ENCODE results near the gene ANP32E.
"Not testable (repeated sequence)": the region's sequence is repeated elsewhere in the genome, so short reads cannot be mapped to it uniquely, and the experiment has no call there.

The ANP32E gene

GRCh38 chr1:150256554-150257341 lies 20.8 kb upstream of the ANP32E start:
- DNase-seq, result peak; percentile 63

- DNase-seq, result no peak
Observed at GRCh38 chr1:150256198-150256553, 20.3 kb upstream of the ANP32E start.

- DNase-seq, result no peak
Observed at GRCh38 chr1:150249936-150250335, 14.0 kb upstream of the ANP32E start.

- DNase-seq, result no peak
Observed at GRCh38 chr1:150243003-150243402, 7.1 kb upstream of the ANP32E start.

GRCh38 chr1:150237746-150238145 lies 1.8 kb upstream of the ANP32E start:
- DNase-seq, result no peak

- DNase-seq, result not testable (repeated sequence)
Observed at GRCh38 chr1:150237176-150237575, 1.3 kb upstream of the ANP32E start.

- DNase-seq, result no peak
Observed at GRCh38 chr1:150236614-150237100, 745 bp upstream of the ANP32E start.

- DNase-seq, result no peak
Observed at GRCh38 chr1:150235294-150235851, 539 bp downstream of the ANP32E start.

GRCh38 chr1:150234566-150235293 lies 1.2 kb downstream of the ANP32E start:
- DNase-seq, result peak; percentile 70

- DNase-seq, result no peak
Observed at GRCh38 chr1:150234309-150234565, 1.7 kb downstream of the ANP32E start.

GRCh38 chr1:150233359-150234308 lies 2.3 kb downstream of the ANP32E start:
- no peak for DNase-seq

- DNase-seq, result not testable (repeated sequence)
Observed at GRCh38 chr1:150232921-150233320, 3.0 kb downstream of the ANP32E start.

- not testable (repeated sequence) for DNase-seq
Observed at GRCh38 chr1:150228246-150228645, 7.7 kb downstream of the ANP32E start.

GRCh38 chr1:150227228-150227627 lies 8.7 kb downstream of the ANP32E start:
- DNase-seq, result no peak

GRCh38 chr1:150226486-150226885 lies 9.4 kb downstream of the ANP32E start:
- DNase-seq, result no peak

- DNase-seq, result no peak
Observed at GRCh38 chr1:150225546-150225945, 10.4 kb downstream of the ANP32E start.

- no peak for DNase-seq
Observed at GRCh38 chr1:150224983-150225382, 10.9 kb downstream of the ANP32E start.

GRCh38 chr1:150221552-150221951 lies 14.4 kb downstream of the ANP32E start:
- no peak for DNase-seq

- DNase-seq, result not testable (repeated sequence)
Observed at GRCh38 chr1:150215855-150216254, 20.1 kb downstream of the ANP32E start.

GRCh38 chr1:150214099-150214756 lies 21.7 kb downstream of the ANP32E start:
- not testable (repeated sequence) for DNase-seq

GRCh38 chr1:150213170-150214098 lies 22.5 kb downstream of the ANP32E start:
- DNase-seq, result peak; percentile 94

Measured in NCI-H2227 treated with DMSO at 0.1 percent for 48 hours (cell line).